ENCODE data around the gene CADM2. TPM values are rescaled to one million over a fixed set of nuclear protein-coding genes. Genes with fewer than 3 reads are reported as not detected.
"Not testable (repeated sequence)": the region's sequence is repeated elsewhere in the genome, so short reads cannot be mapped to it uniquely, and the experiment has no call there.

Gene CADM2
- total and polyA plus RNA-seq, 4 donors: 42.2 to 133 (median 81.1) TPM

DNA sequence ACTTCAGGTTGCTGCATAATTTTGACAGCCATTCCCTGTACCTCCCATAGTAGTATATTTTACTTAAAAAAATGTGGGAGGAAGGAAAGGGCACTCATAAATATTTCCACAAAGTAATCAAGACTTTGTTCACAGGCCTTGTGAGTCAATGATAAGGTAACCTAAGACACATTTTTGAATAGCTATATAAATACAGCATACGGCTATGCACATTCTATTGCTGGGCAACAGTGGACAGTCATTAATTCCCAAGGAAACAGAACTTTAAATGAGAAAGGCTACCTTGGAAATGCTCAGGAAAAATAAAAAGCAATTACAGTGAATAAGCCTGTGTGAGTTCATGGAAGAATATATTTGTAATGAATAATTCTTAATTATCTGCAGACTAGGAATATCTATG lies 144.0 kb downstream of the CADM2 start:
- Histone ChIP-seq H3K27me3 (ENCODE audit: control insufficient read depth, insufficient read depth, low read length) (no peaks in the 10 kb centered on the region), H3K4me1 (ENCODE audit: control insufficient read depth, insufficient read depth, low read length) (no peaks in the 10 kb centered on the region), H3K9me3 (ENCODE audit: control insufficient read depth, insufficient read depth, low read length) (peaks cover 2% of the 10 kb centered on the region), H3K4me3 (ENCODE audit: low read depth, low read length) (no peak overlapping the region), H3K36me3 (ENCODE audit: control insufficient read depth, insufficient read depth, low read length) (no peaks in the 10 kb centered on the region), H3K27ac (ENCODE audit: low read depth, low read length) (no peak overlapping the region)
- no CpG with 5 or more reads among the region's 1 CpG for WGBS (ENCODE audit: insufficient coverage)
- no peak for DNase-seq (ENCODE audit: low read depth in 4 of 6, low spot score in 6 of 6)

DNA sequence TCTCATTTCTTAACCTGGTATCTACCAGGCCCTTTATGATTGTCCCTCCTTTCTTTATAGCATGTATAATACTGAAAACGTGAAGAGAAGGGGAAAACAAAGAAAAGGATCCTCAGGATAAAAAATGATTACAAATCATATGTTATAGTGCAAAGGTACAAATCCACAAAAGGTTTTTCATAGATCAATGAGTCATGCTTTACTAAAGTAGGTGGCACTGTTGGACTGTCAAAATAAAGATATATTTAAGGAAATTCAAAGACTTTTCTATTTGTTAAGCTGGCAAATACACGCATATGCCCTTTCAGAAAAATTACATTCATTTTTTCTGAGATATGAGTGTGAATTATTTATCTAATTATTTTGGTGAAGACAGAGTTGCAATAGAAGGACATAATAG lies 151.6 kb downstream of the CADM2 start:
- DNase-seq (ENCODE audit: low read depth in 4 of 6, low spot score in 6 of 6): no peak
- Histone ChIP-seq H3K27ac (ENCODE audit: low read depth, low read length) (no peak overlapping the region), H3K9me3 (ENCODE audit: control insufficient read depth, insufficient read depth, low read length) (peaks cover 2% of the 10 kb centered on the region), H3K4me1 (ENCODE audit: control insufficient read depth, insufficient read depth, low read length) (no peaks in the 10 kb centered on the region), H3K27me3 (ENCODE audit: control insufficient read depth, insufficient read depth, low read length) (no peaks in the 10 kb centered on the region), H3K36me3 (ENCODE audit: control insufficient read depth, insufficient read depth, low read length) (no peaks in the 10 kb centered on the region), H3K4me3 (ENCODE audit: low read depth, low read length) (no peak overlapping the region)
- no CpG with 5 or more reads among the region's 2 CpGs for WGBS (ENCODE audit: insufficient coverage)

DNA sequence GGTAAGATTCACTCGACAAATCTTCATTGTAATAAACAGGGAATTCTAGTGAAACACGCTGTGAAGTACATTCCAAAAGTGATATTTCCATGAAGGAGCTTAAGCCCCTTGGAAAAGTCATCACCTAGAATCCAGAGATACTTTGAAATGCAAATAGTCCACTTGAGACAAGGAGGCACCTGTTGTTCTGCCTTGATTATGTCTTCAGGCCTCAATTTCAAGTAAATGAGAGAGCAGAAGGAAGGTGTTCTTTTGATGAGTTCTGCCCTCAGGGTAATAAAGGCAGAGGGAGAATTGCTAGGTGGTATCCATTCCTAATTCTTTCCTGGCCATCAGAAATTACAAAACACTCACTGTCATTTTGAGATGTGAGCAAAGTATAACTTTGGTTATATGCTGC lies 162.1 kb downstream of the CADM2 start:
- Histone ChIP-seq H3K9me3 (ENCODE audit: control insufficient read depth, insufficient read depth, low read length) (no peaks in the 10 kb centered on the region), H3K27ac (ENCODE audit: low read depth, low read length) (no peak overlapping the region), H3K36me3 (ENCODE audit: control insufficient read depth, insufficient read depth, low read length) (no peaks in the 10 kb centered on the region), H3K4me1 (ENCODE audit: control insufficient read depth, insufficient read depth, low read length) (no peaks in the 10 kb centered on the region), H3K4me3 (ENCODE audit: low read depth, low read length) (no peak overlapping the region), H3K27me3 (ENCODE audit: control insufficient read depth, insufficient read depth, low read length) (no peaks in the 10 kb centered on the region)
- no CpG with 5 or more reads among the region's 2 CpGs for WGBS (ENCODE audit: insufficient coverage)
- DNase-seq (ENCODE audit: low read depth in 4 of 6, low spot score in 6 of 6): no peak

DNA sequence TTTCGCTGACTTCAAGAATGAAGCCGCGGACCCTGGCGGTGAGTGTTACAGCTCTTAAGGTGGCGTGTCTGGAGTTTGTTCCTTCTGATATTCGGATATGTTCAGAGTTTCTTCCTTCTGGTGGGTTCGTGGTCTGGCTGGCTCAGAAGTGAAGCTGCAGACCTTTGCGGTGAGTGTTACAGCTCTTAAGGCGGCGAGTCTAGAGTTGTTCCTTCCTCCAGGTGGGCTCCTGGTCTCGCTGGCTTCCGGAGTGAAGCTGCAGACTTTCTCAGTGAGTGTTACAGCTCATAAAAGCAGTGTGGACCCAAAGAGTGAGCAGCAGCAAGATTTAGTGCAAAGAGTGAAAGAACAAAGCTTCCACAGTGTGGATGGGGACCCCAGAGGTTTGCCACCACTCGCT lies 174.1 kb downstream of the CADM2 start:
- H3K4me3 ChIP-seq (ENCODE audit: low read depth, low read length); H3K27ac ChIP-seq (ENCODE audit: low read depth, low read length); DNase-seq (ENCODE audit: low read depth in 4 of 6, low spot score in 6 of 6); H3K36me3 ChIP-seq (ENCODE audit: control insufficient read depth, insufficient read depth, low read length); H3K9me3 ChIP-seq (ENCODE audit: control insufficient read depth, insufficient read depth, low read length); H3K27me3 ChIP-seq (ENCODE audit: control insufficient read depth, insufficient read depth, low read length); H3K4me1 ChIP-seq (ENCODE audit: control insufficient read depth, insufficient read depth, low read length): not testable (repeated sequence)
- 94% methylated on average over 13 of the region's 13 CpGs for WGBS (ENCODE audit: insufficient coverage)

- 97% methylated on average over 26 of the region's 57 CpGs for WGBS (ENCODE audit: insufficient coverage)
- not testable (repeated sequence) for DNase-seq (ENCODE audit: low read depth in 4 of 6, low spot score in 6 of 6)
These were observed 175.1 kb downstream of the CADM2 start for GRCh38 chr3:85133691-85134420.

DNA sequence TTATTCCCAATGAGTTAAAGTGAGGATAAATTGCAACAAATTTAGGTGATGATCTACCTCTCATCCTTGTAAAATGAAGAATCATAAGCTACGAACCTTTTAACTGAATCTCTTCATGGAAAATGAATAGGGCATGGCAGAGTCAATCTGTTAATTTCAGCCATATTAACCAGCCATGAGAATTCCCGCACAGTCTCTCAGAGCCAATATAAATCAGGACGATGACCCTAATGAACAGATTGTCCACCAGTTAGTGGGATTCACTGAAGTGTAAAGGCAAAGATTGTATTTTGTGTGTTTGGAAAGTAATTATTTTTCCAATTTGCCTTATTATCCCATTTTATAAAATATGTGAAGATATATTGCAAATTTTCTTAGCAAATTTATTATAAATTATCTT lies 183.8 kb downstream of the CADM2 start:
- no peaks in the 10 kb centered on the region for H3K36me3 ChIP-seq (ENCODE audit: control insufficient read depth, insufficient read depth, low read length)
- H3K4me1 ChIP-seq (ENCODE audit: control insufficient read depth, insufficient read depth, low read length): no peaks in the 10 kb centered on the region
- no peak overlapping the region for H3K4me3 ChIP-seq (ENCODE audit: low read depth, low read length)
- no peak overlapping the region for H3K27ac ChIP-seq (ENCODE audit: low read depth, low read length)
- no peaks in the 10 kb centered on the region for H3K27me3 ChIP-seq (ENCODE audit: control insufficient read depth, insufficient read depth, low read length)
- no peak for DNase-seq (ENCODE audit: low read depth in 4 of 6, low spot score in 6 of 6)
- H3K9me3 ChIP-seq (ENCODE audit: control insufficient read depth, insufficient read depth, low read length): no peaks in the 10 kb centered on the region
- no CpG with 5 or more reads among the region's 3 CpGs for WGBS (ENCODE audit: insufficient coverage)

More at GRCh38 chr3:85133691-85134420, 175.1 kb downstream of the CADM2 start:
- not testable (repeated sequence) for H3K36me3 ChIP-seq (ENCODE audit: control insufficient read depth, insufficient read depth, low read length); H3K27me3 ChIP-seq (ENCODE audit: control insufficient read depth, insufficient read depth, low read length); H3K4me1 ChIP-seq (ENCODE audit: control insufficient read depth, insufficient read depth, low read length); H3K4me3 ChIP-seq (ENCODE audit: low read depth, low read length); H3K27ac ChIP-seq (ENCODE audit: low read depth, low read length); H3K9me3 ChIP-seq (ENCODE audit: control insufficient read depth, insufficient read depth, low read length)

- Histone ChIP-seq H3K36me3 (ENCODE audit: control insufficient read depth, insufficient read depth, low read length) (no peaks in the 10 kb centered on the region), H3K4me3 (ENCODE audit: low read depth, low read length) (no peak overlapping the region), H3K4me1 (ENCODE audit: control insufficient read depth, insufficient read depth, low read length) (no peaks in the 10 kb centered on the region), H3K9me3 (ENCODE audit: control insufficient read depth, insufficient read depth, low read length) (no peaks in the 10 kb centered on the region), H3K27ac (ENCODE audit: low read depth, low read length) (no peak overlapping the region), H3K27me3 (ENCODE audit: control insufficient read depth, insufficient read depth, low read length) (no peaks in the 10 kb centered on the region)
- WGBS (ENCODE audit: insufficient coverage): 17% methylated on average over 1 of the region's 3 CpGs
- peak in 2 of 6 donors; percentile 13 to 20 for DNase-seq (ENCODE audit: low read depth in 4 of 6, low spot score in 6 of 6)
These were observed 189.2 kb downstream of the CADM2 start for GRCh38 chr3:85148036-85148435.

- H3K4me1 ChIP-seq (ENCODE audit: control insufficient read depth, insufficient read depth, low read length): no peaks in the 10 kb centered on the region
- DNase-seq (ENCODE audit: low read depth in 4 of 6, low spot score in 6 of 6): no peak
- H3K27ac ChIP-seq (ENCODE audit: low read depth, low read length): no peak overlapping the region
- H3K27me3 ChIP-seq (ENCODE audit: control insufficient read depth, insufficient read depth, low read length): no peaks in the 10 kb centered on the region
- WGBS (ENCODE audit: insufficient coverage): no CpG with 5 or more reads among the region's 1 CpG
- no peak overlapping the region for H3K4me3 ChIP-seq (ENCODE audit: low read depth, low read length)
- no peaks in the 10 kb centered on the region for H3K9me3 ChIP-seq (ENCODE audit: control insufficient read depth, insufficient read depth, low read length)
- H3K36me3 ChIP-seq (ENCODE audit: control insufficient read depth, insufficient read depth, low read length): no peaks in the 10 kb centered on the region
These were observed 192.8 kb downstream of the CADM2 start for GRCh38 chr3:85151555-85151954.

DNA sequence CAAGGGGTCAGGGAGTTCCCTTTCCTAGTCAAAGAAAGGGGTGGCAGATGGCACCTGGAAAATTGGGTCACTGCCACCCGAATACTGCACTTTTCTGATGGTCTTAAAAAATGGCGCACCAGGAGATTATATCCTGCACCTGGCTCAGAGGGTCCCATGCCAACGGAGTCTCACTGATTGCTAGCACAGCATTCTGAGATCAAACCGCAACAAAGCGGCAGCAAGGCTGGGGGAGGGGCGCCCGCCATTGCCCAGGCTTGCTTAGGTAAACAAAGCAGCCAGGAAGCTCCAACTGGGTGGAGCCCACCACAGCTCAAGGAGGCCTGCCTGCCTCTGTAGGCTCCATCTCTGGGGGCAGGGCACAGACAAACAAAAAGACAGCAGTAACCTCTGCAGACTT lies 194.5 kb downstream of the CADM2 start:
- not testable (repeated sequence) for H3K9me3 ChIP-seq (ENCODE audit: control insufficient read depth, insufficient read depth, low read length); H3K27me3 ChIP-seq (ENCODE audit: control insufficient read depth, insufficient read depth, low read length); DNase-seq (ENCODE audit: low read depth in 4 of 6, low spot score in 6 of 6); H3K27ac ChIP-seq (ENCODE audit: low read depth, low read length); H3K36me3 ChIP-seq (ENCODE audit: control insufficient read depth, insufficient read depth, low read length); H3K4me1 ChIP-seq (ENCODE audit: control insufficient read depth, insufficient read depth, low read length); H3K4me3 ChIP-seq (ENCODE audit: low read depth, low read length)
- 98% methylated on average over 3 of the region's 7 CpGs for WGBS (ENCODE audit: insufficient coverage)

DNA sequence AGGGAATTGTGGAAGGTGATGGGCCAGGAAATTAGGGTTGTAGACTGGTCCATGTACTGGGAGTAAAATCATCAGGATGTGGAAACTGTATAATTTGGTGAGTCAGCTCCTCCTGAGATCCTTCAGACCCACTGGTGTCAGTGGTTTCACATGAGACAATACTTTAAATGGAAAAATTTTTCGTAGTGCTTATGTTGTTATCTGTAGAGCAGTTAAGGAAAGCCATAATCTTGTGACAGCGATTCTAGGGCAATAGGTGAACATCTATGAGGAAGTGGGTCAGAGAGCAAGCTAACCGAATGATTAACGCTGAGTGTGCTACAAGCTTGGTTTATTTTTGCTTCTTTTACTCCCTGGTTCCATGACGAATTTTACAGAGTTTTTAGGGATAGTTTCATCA lies 200.6 kb downstream of the CADM2 start:
- no peak for DNase-seq (ENCODE audit: low read depth in 4 of 6, low spot score in 6 of 6)
- Histone ChIP-seq H3K9me3 (ENCODE audit: control insufficient read depth, insufficient read depth, low read length) (no peaks in the 10 kb centered on the region), H3K27me3 (ENCODE audit: control insufficient read depth, insufficient read depth, low read length) (no peaks in the 10 kb centered on the region), H3K4me1 (ENCODE audit: control insufficient read depth, insufficient read depth, low read length) (no peaks in the 10 kb centered on the region), H3K36me3 (ENCODE audit: control insufficient read depth, insufficient read depth, low read length) (no peaks in the 10 kb centered on the region), H3K27ac (ENCODE audit: low read depth, low read length) (no peak overlapping the region), H3K4me3 (ENCODE audit: low read depth, low read length) (no peak overlapping the region)
- WGBS (ENCODE audit: insufficient coverage): 100% methylated on average over 2 of the region's 5 CpGs
